Prostate gland (tissue), 2 donors: ENCODE data around the gene SLC9A8. TPM values are rescaled to one million over a fixed set of nuclear protein-coding genes. Genes with fewer than 3 reads are reported as not detected.
A peak's percentile ranks its signal among the peaks of the same experiment; 100 is the strongest.

Source experiments
- DNase-seq: peaks from one replicate; pipeline ENCODE4 v3.0.0-alpha.2; 2019; ENCODE audit warnings: low spot score
- H3K27ac ChIP-seq, 2 donors: fragments of 200-600 bp; sonication (generic); 2 replicates each; pipeline ENCODE4 v1.5.1; 2017 to 2019
- H3K27me3 ChIP-seq: fragments of 200-600 bp; sonication (generic); replicated peaks from 2 replicates; pipeline ENCODE4 v1.5.1; 2019; ENCODE audit not compliant: insufficient read depth
- H3K36me3 ChIP-seq, 2 donors: fragments of 200-600 bp; sonication (generic); 1 replicate in 1 of 2; 2 replicates in 1 of 2; pipeline versions ENCODE4 v1.5.1 to v1.8.1; 2017 to 2019
- H3K4me1 ChIP-seq: fragments of 200-600 bp; sonication (generic); replicated peaks from 2 replicates; pipeline ENCODE4 v1.5.1; 2019
- H3K4me3 ChIP-seq, 2 donors: fragments of 200-600 bp; sonication (generic); 2 replicates each; pipeline ENCODE4 v1.5.1; 2017 to 2019
- H3K9me3 ChIP-seq: fragments of 200-600 bp; sonication (generic); 2 replicates; pipeline ENCODE4 v1.5.1; 2017
- POLR2A ChIP-seq: fragments of 450-650 bp; IDR thresholded peaks from one replicate; pipeline ENCODE4 v1.6.1; 2016; ENCODE audit warnings: antibody characterized with exemption, mild to moderate bottlenecking
- POLR2AphosphoS5 ChIP-seq: sonication (generic); formaldehyde crosslinking; IDR thresholded peaks from one replicate; pipeline ENCODE4 v1.6.1; 2017; ENCODE audit warnings: antibody characterized with exemption
- WGBS: methylation state at CpG from one replicate; pipeline ENCODE4 v1.1.5; 2018; 5-methylcytosine and 5-hydroxymethylcytosine counted together
- intact Hi-C: fragments of 100-400 bp; cut with DNase I; formaldehyde crosslinking; loops from one replicate; pipeline ENCODE4 v1.14.2; 2022
- total RNA-seq, 2 donors: library from RNA; depleted of rRNA; stranded (reverse); fragments of >200 nt; gene quantifications; one replicate each; pipeline ENCODE4 v1.1.0, GENCODE V29; 2016
- TF ChIP-seq, protein P1 (sequence below), 4 experiments: fragments of 200-600 bp in 2 of 4; fragments of 450-650 bp in 2 of 4; sonication (generic) in 2 of 4; IDR thresholded peaks; 1 replicate in 3 of 4; 2 replicates in 1 of 4; pipeline ENCODE4 v1.5.1; 2016 to 2019; ENCODE audit warnings: antibody characterized with exemption in 4 of 4, mild to moderate bottlenecking in 2 of 4, moderate library complexity in 2 of 4

The SLC9A8 gene
- total RNA-seq, 2 donors from 2014 or later = 13.5 to 26.4 TPM

DNA sequence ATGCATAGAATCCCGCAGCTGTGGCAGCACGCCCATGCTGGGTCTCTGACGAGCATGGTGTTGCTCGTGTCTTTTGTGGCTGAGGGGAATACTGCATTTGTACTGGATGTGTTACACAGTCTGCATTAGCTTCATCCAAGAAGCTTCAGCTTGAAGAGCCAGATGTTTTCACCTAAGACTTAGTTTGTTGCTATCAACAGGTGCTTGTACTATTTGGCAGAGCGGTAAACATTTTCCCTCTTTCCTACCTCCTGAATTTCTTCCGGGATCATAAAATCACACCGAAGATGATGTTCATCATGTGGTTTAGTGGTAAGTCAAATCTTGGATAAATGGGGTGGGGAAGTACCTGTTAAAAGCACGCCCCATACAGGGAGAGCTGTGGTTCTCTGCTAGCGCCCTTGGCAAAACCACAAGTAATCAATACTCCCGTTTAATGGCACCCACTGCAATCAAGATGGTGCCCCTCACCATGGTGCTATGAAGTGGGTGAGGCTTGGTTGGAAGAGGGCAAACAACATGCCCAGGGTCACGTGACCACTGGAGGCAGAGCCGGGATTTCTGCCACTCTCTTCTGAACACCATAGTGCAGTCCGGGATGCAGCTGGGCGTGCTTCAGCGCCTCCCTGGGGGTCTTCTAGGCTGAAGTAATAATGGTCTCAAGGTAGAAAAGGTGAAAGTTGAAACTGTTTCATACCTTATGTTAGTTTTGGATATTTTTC, 68.3 kb downstream of the SLC9A8 start:
- H3K27me3 ChIP-seq = no peaks in the 10 kb centered on the region
- DNase-seq = no peak
- intact Hi-C loops = no loop called here
- TF ChIP-seq, protein P1, sequence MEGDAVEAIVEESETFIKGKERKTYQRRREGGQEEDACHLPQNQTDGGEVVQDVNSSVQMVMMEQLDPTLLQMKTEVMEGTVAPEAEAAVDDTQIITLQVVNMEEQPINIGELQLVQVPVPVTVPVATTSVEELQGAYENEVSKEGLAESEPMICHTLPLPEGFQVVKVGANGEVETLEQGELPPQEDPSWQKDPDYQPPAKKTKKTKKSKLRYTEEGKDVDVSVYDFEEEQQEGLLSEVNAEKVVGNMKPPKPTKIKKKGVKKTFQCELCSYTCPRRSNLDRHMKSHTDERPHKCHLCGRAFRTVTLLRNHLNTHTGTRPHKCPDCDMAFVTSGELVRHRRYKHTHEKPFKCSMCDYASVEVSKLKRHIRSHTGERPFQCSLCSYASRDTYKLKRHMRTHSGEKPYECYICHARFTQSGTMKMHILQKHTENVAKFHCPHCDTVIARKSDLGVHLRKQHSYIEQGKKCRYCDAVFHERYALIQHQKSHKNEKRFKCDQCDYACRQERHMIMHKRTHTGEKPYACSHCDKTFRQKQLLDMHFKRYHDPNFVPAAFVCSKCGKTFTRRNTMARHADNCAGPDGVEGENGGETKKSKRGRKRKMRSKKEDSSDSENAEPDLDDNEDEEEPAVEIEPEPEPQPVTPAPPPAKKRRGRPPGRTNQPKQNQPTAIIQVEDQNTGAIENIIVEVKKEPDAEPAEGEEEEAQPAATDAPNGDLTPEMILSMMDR (IDR thresholded peaks at IDR 0.05) = no peak
- no peak for TF ChIP-seq POLR2AphosphoS5
- no peak for TF ChIP-seq POLR2A
- peak overlapping the region; percentile 29 to 38 for H3K27ac ChIP-seq
- H3K36me3 ChIP-seq = no peaks in the 10 kb centered on the region
- no peaks in the 10 kb centered on the region for H3K9me3 ChIP-seq
- H3K4me3 ChIP-seq = no peak overlapping the region
- 82% methylated on average over 15 of the region's 15 CpGs for WGBS
- no peaks in the 10 kb centered on the region for H3K4me1 ChIP-seq

DNA sequence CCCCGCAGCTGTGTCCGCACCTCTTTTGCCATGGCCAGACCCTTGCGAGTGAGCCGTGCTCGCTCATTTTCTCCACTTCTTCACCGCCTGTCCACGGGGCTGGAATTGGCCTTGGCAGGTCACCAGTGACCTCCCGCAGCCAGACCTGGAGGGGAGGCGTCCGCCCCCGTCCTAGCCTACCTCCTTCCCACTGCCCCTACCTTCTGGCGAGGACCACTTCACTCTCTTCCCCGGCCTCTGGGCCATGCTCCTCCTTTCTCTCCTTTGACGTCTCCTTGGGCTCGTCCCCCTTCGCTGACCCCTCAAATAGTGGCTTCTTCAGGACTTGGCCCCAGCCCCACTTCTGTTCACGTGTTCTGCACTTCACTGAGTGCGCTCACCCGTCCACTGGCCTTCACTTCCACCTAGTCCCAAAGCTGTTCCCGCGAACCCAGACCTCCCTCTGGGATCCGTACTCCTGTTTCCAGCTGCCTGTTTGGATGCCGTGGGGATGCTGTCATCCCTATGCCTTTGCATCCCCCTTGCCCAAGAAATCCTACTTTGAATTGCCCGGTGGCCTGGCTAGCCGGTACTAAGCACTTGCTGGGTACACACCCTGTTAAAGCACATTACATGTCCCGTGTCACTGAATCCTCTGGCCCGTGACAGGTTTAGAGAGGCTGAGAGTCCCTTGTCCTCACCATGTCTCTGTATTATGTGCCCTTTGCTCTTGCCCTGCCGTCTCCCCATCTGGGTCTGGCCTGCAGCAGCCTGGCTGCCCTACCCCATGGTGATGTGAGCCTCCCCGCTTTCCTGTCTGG, 69.7 kb downstream of the SLC9A8 start:
- H3K36me3 ChIP-seq = no peaks in the 10 kb centered on the region
- H3K4me3 ChIP-seq = no peak overlapping the region
- no peaks in the 10 kb centered on the region for H3K9me3 ChIP-seq
- 93% methylated on average over 29 of the region's 29 CpGs for WGBS
- H3K27me3 ChIP-seq = no peaks in the 10 kb centered on the region
- no peaks in the 10 kb centered on the region for H3K4me1 ChIP-seq
- no peak overlapping the region for H3K27ac ChIP-seq
- intact Hi-C loops = no loop called here
- DNase-seq = no peak
- TF ChIP-seq, protein P1 (IDR thresholded peaks at IDR 0.05) = no peak
- TF ChIP-seq POLR2A (no peak), POLR2AphosphoS5 (no peak)

DNA sequence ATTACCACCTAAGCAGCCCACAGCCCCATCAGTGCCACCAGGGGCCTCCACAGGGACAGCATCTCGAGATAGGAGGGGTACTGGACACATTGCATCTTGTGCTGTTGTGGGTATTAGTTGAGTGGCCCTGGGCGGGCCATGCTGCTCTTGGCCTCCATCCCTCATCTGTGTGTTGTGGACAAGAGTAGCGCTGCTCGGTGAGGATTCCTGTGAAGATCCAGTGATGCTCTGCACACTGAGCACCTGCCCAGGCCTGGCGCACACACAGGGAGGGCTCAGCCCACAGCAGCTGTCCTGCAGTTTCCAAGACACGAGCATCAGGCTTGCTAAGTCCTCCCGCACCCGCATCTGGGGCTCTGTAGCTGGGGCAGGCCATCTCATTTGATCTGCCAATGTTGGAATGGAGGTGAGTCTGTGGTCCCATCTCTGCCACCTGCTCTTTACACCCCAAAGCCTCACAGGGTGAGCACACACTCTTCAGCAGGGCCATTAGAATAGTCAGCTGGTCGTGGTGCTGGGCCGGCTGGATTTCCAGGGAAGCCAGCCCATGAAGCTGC, 70.7 kb downstream of the SLC9A8 start:
- Histone ChIP-seq H3K27me3 (no peaks in the 10 kb centered on the region), H3K9me3 (no peaks in the 10 kb centered on the region), H3K36me3 (no peaks in the 10 kb centered on the region), H3K4me1 (no peaks in the 10 kb centered on the region), H3K4me3 (no peak overlapping the region), H3K27ac (no peak overlapping the region)
- DNase-seq = no peak
- WGBS = 97% methylated on average over 10 of the region's 10 CpGs
- intact Hi-C loops = no loop called here
- TF ChIP-seq, protein P1 (IDR thresholded peaks at IDR 0.05) = no peak
- no peak for TF ChIP-seq POLR2AphosphoS5
- TF ChIP-seq POLR2A = no peak

DNA sequence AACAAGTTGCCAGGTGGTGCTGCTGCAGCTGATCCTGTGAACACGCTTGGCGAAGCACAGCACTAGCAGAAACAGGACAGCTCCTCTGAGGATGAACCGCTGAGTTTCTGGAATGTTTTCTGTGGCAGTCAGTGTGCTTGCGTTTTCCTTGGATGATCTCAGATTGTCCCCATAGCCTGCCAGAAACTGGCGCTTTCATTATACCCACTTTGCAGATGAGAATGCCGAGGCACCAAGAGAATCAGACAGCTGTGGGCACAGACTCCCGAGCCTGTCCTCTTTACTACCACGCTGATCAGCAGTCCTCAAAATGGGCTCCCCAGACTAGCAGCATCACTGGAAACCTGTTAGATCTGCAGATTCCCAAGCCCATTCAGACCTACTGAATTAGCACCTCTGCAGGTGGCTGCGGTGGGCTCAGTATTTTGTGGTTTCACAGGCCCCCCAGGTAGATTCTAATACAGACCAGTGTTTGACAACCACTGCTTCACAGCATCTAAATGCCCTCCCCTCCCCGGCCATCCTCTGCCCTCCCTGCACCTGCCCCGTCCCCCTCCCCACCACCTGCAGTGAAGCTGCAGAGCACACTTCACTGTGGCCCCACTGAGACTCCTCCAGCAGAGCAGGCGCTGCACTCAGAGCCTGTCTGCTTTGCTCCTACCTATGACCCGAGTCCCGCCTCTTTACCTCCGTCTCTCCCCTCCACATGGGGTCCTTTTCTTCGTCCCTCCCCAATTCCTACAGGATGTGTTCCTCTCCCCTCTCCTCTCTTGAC, 73.1 kb downstream of the SLC9A8 start:
- no peak overlapping the region for H3K27ac ChIP-seq
- DNase-seq = no peak
- no peak overlapping the region for H3K4me3 ChIP-seq
- intact Hi-C loops = no loop called here
- no peak for TF ChIP-seq POLR2AphosphoS5
- TF ChIP-seq POLR2A = no peak
- TF ChIP-seq, protein P1 (IDR thresholded peaks at IDR 0.05) = no peak
- H3K9me3 ChIP-seq = no peaks in the 10 kb centered on the region
- H3K4me1 ChIP-seq = peaks cover 8% of the 10 kb centered on the region
- H3K36me3 ChIP-seq = no peaks in the 10 kb centered on the region
- 87% methylated on average over 16 of the region's 16 CpGs for WGBS
- no peaks in the 10 kb centered on the region for H3K27me3 ChIP-seq
